ENCODE measurements around the gene RABGEF1.
"Not testable (repeated sequence)": the region's sequence is repeated elsewhere in the genome, so short reads cannot be mapped to it uniquely, and the experiment has no call there.

Gene RABGEF1

DNA sequence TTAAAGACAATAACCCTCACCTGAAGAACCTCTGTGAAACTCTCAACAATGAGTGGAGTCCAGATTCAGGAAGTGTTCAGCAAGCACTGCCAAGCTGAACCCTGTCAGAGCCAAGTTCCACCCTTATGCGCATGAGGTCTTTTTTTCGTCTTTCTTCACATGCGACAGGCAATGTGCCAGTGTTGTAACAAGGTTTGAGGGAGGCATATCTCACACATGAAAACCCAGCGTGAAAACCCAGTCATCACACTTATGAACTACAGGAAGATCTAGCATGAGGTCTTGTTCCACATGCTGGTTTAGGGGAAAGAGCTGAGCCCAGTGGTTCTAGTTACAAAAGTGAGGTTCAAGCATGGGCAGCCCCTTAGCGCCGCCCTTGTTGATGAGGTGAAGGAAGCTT is 49.7 kb downstream of the RABGEF1 start:
- Histone ChIP-seq H3K27me3 (ENCODE audit: control insufficient read depth in 2 of 2, insufficient read depth in 2 of 2, low read length in 2 of 2) (no peaks in the 10 kb centered on the region), H3K9me3 (ENCODE audit: control insufficient read depth in 2 of 2, low read length in 2 of 2) (no peaks in the 10 kb centered on the region), H3K4me1 (ENCODE audit: control insufficient read depth in 2 of 2, insufficient read depth in 2 of 2, low read length in 2 of 2) (no peaks in the 10 kb centered on the region), H3K9ac (ENCODE audit: low read depth in 1 of 2, low read length in 2 of 2) (no peak overlapping the region), H3K36me3 (ENCODE audit: control insufficient read depth in 2 of 2, insufficient read depth in 2 of 2, low read length in 2 of 2) (peaks cover 29 to 31% of the 10 kb centered on the region in 2 donors), H3K4me3 (ENCODE audit: low read length in 2 of 2) (no peak overlapping the region), H3K27ac (ENCODE audit: low read depth in 2 of 2, low read length in 2 of 2) (no peak overlapping the region)

DNA sequence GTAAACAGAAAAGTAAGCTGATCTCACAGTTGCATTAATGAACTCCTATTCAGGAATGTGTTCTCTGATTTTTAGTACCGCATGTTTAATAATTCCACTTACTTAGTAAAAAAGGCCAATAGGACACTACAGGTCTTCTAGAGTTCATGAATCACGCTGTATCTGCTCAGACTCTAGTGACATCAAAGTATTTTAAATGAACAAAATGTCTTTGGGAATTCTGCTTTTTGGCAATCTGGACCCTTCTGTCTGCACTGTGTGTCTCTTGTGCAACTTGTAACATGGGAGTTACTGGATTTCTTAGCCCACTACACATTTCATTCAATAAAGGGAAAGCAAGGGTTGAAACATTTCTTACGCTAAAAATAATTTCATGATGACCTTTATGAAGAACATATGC is 50.2 kb downstream of the RABGEF1 start:
- H3K27ac ChIP-seq (ENCODE audit: low read depth in 2 of 2, low read length in 2 of 2): no peak overlapping the region
- no peaks in the 10 kb centered on the region for H3K9me3 ChIP-seq (ENCODE audit: control insufficient read depth in 2 of 2, low read length in 2 of 2)
- H3K36me3 ChIP-seq (ENCODE audit: control insufficient read depth in 2 of 2, insufficient read depth in 2 of 2, low read length in 2 of 2): peaks cover 34 to 36% of the 10 kb centered on the region in 2 donors
- H3K27me3 ChIP-seq (ENCODE audit: control insufficient read depth in 2 of 2, insufficient read depth in 2 of 2, low read length in 2 of 2): no peaks in the 10 kb centered on the region
- H3K4me3 ChIP-seq (ENCODE audit: low read length in 2 of 2): no peak overlapping the region
- H3K4me1 ChIP-seq (ENCODE audit: control insufficient read depth in 2 of 2, insufficient read depth in 2 of 2, low read length in 2 of 2): no peaks in the 10 kb centered on the region
- no peak overlapping the region for H3K9ac ChIP-seq (ENCODE audit: low read depth in 1 of 2, low read length in 2 of 2)

DNA sequence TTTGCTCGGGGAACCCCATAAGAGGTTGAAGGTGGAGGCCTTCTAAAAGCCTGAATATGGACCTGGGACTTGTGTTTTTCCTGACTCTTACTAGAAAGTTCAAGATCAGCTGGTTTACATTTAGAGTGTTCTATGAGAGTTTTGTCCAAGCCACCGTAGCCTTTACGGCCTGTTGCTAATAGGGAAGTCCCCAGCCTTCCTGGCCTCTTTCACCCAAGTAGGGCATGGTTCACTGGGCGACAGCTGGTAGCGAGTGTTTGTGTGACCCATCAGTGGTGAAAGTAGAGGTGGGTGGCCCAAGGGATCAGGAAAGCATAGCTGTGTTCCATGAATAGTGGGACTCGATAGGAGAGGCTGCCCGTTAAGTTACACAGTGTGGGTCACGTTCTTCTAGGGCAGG is 60.1 kb downstream of the RABGEF1 start:
- H3K4me3 ChIP-seq (ENCODE audit: low read length in 2 of 2): no peak overlapping the region
- no peaks in the 10 kb centered on the region for H3K9me3 ChIP-seq (ENCODE audit: control insufficient read depth in 2 of 2, low read length in 2 of 2)
- peaks cover 43 to 70% of the 10 kb centered on the region in 2 donors for H3K36me3 ChIP-seq (ENCODE audit: control insufficient read depth in 2 of 2, insufficient read depth in 2 of 2, low read length in 2 of 2)
- no peak overlapping the region for H3K27ac ChIP-seq (ENCODE audit: low read depth in 2 of 2, low read length in 2 of 2)
- H3K9ac ChIP-seq (ENCODE audit: low read depth in 1 of 2, low read length in 2 of 2): no peak overlapping the region
- H3K4me1 ChIP-seq (ENCODE audit: control insufficient read depth in 2 of 2, insufficient read depth in 2 of 2, low read length in 2 of 2): no peaks in the 10 kb centered on the region
- H3K27me3 ChIP-seq (ENCODE audit: control insufficient read depth in 2 of 2, insufficient read depth in 2 of 2, low read length in 2 of 2): no peaks in the 10 kb centered on the region

- Histone ChIP-seq H3K27me3 (ENCODE audit: control insufficient read depth in 2 of 2, insufficient read depth in 2 of 2, low read length in 2 of 2) (no peaks in the 10 kb centered on the region), H3K9me3 (ENCODE audit: control insufficient read depth in 2 of 2, low read length in 2 of 2) (no peaks in the 10 kb centered on the region), H3K27ac (ENCODE audit: low read depth in 2 of 2, low read length in 2 of 2) (no peak overlapping the region), H3K36me3 (ENCODE audit: control insufficient read depth in 2 of 2, insufficient read depth in 2 of 2, low read length in 2 of 2) (peaks cover 46 to 67% of the 10 kb centered on the region in 2 donors), H3K9ac (ENCODE audit: low read depth in 1 of 2, low read length in 2 of 2) (no peak overlapping the region), H3K4me1 (ENCODE audit: control insufficient read depth in 2 of 2, insufficient read depth in 2 of 2, low read length in 2 of 2) (no peaks in the 10 kb centered on the region), H3K4me3 (ENCODE audit: low read length in 2 of 2) (no peak overlapping the region)
Measured at GRCh38 chr7:66804001-66804400, 63.5 kb downstream of the RABGEF1 start.

- Histone ChIP-seq H3K27me3 (ENCODE audit: control insufficient read depth in 2 of 2, insufficient read depth in 2 of 2, low read length in 2 of 2) (no peaks in the 10 kb centered on the region), H3K27ac (ENCODE audit: low read depth in 2 of 2, low read length in 2 of 2) (no peak overlapping the region), H3K9me3 (ENCODE audit: control insufficient read depth in 2 of 2, low read length in 2 of 2) (no peaks in the 10 kb centered on the region), H3K4me1 (ENCODE audit: control insufficient read depth in 2 of 2, insufficient read depth in 2 of 2, low read length in 2 of 2) (no peaks in the 10 kb centered on the region), H3K9ac (ENCODE audit: low read depth in 1 of 2, low read length in 2 of 2) (no peak overlapping the region), H3K4me3 (ENCODE audit: low read length in 2 of 2) (no peak overlapping the region), H3K36me3 (ENCODE audit: control insufficient read depth in 2 of 2, insufficient read depth in 2 of 2, low read length in 2 of 2) (peaks cover 45 to 73% of the 10 kb centered on the region in 2 donors)
Measured at GRCh38 chr7:66807736-66808135, 67.2 kb downstream of the RABGEF1 start.

- peaks cover 32 to 53% of the 10 kb centered on the region in 2 donors for H3K36me3 ChIP-seq (ENCODE audit: control insufficient read depth in 2 of 2, insufficient read depth in 2 of 2, low read length in 2 of 2)
- no peaks in the 10 kb centered on the region for H3K4me1 ChIP-seq (ENCODE audit: control insufficient read depth in 2 of 2, insufficient read depth in 2 of 2, low read length in 2 of 2)
- no peak overlapping the region for H3K27ac ChIP-seq (ENCODE audit: low read depth in 2 of 2, low read length in 2 of 2)
- H3K4me3 ChIP-seq (ENCODE audit: low read length in 2 of 2): no peak overlapping the region
- no peaks in the 10 kb centered on the region for H3K9me3 ChIP-seq (ENCODE audit: control insufficient read depth in 2 of 2, low read length in 2 of 2)
- no peak overlapping the region for H3K9ac ChIP-seq (ENCODE audit: low read depth in 1 of 2, low read length in 2 of 2)
- H3K27me3 ChIP-seq (ENCODE audit: control insufficient read depth in 2 of 2, insufficient read depth in 2 of 2, low read length in 2 of 2): no peaks in the 10 kb centered on the region
Measured at GRCh38 chr7:66810716-66811115, 70.2 kb downstream of the RABGEF1 start.

- H3K27me3 ChIP-seq (ENCODE audit: control insufficient read depth in 2 of 2, insufficient read depth in 2 of 2, low read length in 2 of 2); H3K9me3 ChIP-seq (ENCODE audit: control insufficient read depth in 2 of 2, low read length in 2 of 2); H3K4me1 ChIP-seq (ENCODE audit: control insufficient read depth in 2 of 2, insufficient read depth in 2 of 2, low read length in 2 of 2); H3K27ac ChIP-seq (ENCODE audit: low read depth in 2 of 2, low read length in 2 of 2); H3K9ac ChIP-seq (ENCODE audit: low read depth in 1 of 2, low read length in 2 of 2); H3K4me3 ChIP-seq (ENCODE audit: low read length in 2 of 2): not testable (repeated sequence)
- peaks cover 7 to 15% of the 10 kb centered on the region in 2 donors for H3K36me3 ChIP-seq (ENCODE audit: control insufficient read depth in 2 of 2, insufficient read depth in 2 of 2, low read length in 2 of 2)
Measured at GRCh38 chr7:66815186-66815875, 74.8 kb downstream of the RABGEF1 start.

DNA sequence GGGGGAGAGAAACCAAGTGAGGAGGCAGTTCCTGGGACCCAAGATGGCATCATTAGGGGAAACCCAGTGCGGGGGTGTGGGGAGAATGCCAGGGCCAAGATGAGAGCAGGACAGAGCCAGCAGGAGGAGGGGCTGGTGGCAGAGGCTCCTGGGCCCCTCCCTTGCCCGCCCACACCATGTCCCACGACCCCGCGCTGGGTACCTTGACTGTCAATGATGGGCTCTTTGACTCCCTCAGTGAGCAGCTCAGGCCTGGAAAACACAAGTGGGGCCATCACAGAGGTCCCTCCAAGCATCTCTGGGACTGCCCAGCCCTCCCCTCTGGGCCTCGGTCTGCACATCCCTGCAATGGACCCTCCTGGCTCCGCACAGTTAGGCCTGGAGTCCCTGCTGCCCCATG is 75.4 kb downstream of the RABGEF1 start:
- H3K36me3 ChIP-seq (ENCODE audit: control insufficient read depth in 2 of 2, insufficient read depth in 2 of 2, low read length in 2 of 2): peaks cover 1 to 9% of the 10 kb centered on the region in 2 donors
- H3K4me1 ChIP-seq (ENCODE audit: control insufficient read depth in 2 of 2, insufficient read depth in 2 of 2, low read length in 2 of 2): no peaks in the 10 kb centered on the region
- H3K27ac ChIP-seq (ENCODE audit: low read depth in 2 of 2, low read length in 2 of 2): no peak overlapping the region
- no peaks in the 10 kb centered on the region for H3K9me3 ChIP-seq (ENCODE audit: control insufficient read depth in 2 of 2, low read length in 2 of 2)
- H3K4me3 ChIP-seq (ENCODE audit: low read length in 2 of 2): no peak overlapping the region
- H3K9ac ChIP-seq (ENCODE audit: low read depth in 1 of 2, low read length in 2 of 2): no peak overlapping the region
- no peaks in the 10 kb centered on the region for H3K27me3 ChIP-seq (ENCODE audit: control insufficient read depth in 2 of 2, insufficient read depth in 2 of 2, low read length in 2 of 2)

DNA sequence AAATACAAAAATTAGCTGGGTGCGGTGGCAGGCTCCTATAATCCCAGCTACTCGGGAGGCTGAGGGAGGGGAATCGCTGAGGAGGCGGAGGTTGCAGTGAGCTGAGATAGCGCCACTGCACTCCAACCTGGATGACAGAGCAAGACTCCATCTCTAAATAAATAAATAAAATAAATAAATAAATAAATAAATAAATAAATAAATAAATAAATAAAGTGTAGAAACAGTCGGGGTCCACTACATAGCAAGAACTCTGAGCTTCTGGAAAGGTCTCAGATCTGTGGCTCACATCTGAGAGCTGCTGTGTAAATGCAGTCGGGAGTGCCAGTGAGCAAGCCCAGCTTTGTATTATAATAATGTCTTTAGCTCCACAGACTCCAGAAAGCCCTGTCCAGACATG is 76.1 kb downstream of the RABGEF1 start:
- H3K27me3 ChIP-seq (ENCODE audit: control insufficient read depth in 2 of 2, insufficient read depth in 2 of 2, low read length in 2 of 2); H3K4me1 ChIP-seq (ENCODE audit: control insufficient read depth in 2 of 2, insufficient read depth in 2 of 2, low read length in 2 of 2); H3K9me3 ChIP-seq (ENCODE audit: control insufficient read depth in 2 of 2, low read length in 2 of 2); H3K36me3 ChIP-seq (ENCODE audit: control insufficient read depth in 2 of 2, insufficient read depth in 2 of 2, low read length in 2 of 2); H3K27ac ChIP-seq (ENCODE audit: low read depth in 2 of 2, low read length in 2 of 2); H3K4me3 ChIP-seq (ENCODE audit: low read length in 2 of 2); H3K9ac ChIP-seq (ENCODE audit: low read depth in 1 of 2, low read length in 2 of 2): not testable (repeated sequence)

DNA sequence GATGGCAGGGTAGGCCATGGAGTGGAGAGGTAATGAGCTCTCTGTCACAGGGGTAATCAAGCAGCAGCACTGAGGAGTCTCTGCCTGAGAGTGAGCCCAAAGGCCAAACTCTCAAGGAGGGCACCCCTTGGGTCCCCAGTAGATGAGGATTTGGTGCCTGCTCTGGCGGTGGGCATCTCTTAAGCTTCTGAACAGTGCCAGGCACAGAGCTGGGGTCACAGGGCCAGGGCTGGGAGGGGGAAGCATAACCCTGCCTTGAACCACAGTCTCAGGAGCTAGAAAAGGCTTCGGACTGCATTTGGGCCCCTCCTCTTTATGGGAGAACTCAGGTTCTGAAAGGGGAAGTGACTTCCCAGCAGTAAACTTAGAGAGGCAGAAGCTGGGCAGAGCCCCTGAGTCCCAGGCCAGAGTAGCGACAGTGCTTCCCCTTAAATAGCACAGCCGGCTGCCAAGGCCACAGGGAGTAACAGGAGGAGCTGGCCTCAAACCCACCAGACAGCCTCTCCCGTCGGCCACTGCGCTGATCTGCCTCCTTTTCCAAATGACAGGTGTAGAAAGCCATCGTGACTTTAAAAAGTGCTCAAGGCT is 76.8 kb downstream of the RABGEF1 start:
- H3K9me3 ChIP-seq (ENCODE audit: control insufficient read depth in 2 of 2, low read length in 2 of 2); H3K27me3 ChIP-seq (ENCODE audit: control insufficient read depth in 2 of 2, insufficient read depth in 2 of 2, low read length in 2 of 2); H3K4me1 ChIP-seq (ENCODE audit: control insufficient read depth in 2 of 2, insufficient read depth in 2 of 2, low read length in 2 of 2); H3K4me3 ChIP-seq (ENCODE audit: low read length in 2 of 2); H3K9ac ChIP-seq (ENCODE audit: low read depth in 1 of 2, low read length in 2 of 2); H3K27ac ChIP-seq (ENCODE audit: low read depth in 2 of 2, low read length in 2 of 2); H3K36me3 ChIP-seq (ENCODE audit: control insufficient read depth in 2 of 2, insufficient read depth in 2 of 2, low read length in 2 of 2): not testable (repeated sequence)
